Measurements from ENCODE around the gene GPATCH1.

The GPATCH1 gene

DNA sequence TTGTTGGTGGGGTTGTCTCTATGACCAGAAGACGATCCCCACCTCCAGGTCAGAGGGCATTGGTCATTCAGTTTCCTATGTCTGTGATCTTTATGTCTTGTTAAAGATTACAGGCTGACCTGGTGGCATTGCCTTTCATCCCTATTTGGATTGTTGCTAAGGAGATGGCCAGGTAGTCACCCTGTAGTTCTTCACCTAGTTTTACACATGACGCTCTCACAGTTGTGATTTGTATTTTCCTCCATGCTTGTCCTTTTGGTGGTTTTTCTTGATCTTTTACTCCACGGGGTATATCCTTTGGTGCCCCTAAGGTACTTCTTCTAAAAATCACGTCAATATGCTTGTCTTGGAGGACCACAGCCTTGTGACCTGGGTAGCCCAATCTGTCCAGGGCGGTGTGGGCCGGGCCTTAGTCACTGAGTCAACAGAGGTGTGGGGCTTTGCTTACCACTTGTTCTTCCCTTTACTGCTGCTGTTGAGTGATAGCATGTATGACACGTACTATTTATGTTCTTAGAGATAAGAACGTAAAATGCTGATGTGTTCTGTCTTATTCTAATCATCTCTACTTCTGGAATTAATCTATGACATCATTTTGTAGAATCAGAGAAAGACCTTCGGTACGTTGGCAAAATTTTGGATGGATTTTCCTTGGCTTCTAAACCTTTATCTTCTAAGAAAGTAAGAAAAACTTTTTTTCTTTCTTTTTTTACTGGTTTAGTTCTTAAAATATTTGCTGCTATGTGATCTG is 20.1 kb downstream of the GPATCH1 start:
- TF ChIP-seq, protein P1, sequence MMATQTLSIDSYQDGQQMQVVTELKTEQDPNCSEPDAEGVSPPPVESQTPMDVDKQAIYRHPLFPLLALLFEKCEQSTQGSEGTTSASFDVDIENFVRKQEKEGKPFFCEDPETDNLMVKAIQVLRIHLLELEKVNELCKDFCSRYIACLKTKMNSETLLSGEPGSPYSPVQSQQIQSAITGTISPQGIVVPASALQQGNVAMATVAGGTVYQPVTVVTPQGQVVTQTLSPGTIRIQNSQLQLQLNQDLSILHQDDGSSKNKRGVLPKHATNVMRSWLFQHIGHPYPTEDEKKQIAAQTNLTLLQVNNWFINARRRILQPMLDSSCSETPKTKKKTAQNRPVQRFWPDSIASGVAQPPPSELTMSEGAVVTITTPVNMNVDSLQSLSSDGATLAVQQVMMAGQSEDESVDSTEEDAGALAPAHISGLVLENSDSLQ (IDR thresholded peaks at IDR 0.05), result no peak
- TF ChIP-seq FOXK2 (IDR thresholded peaks at IDR 0.05) (no peak), ELF4 (IDR thresholded peaks at IDR 0.05) (no peak), NFRKB (IDR thresholded peaks at IDR 0.05) (no peak), FOXM1 (IDR thresholded peaks at IDR 0.05; ENCODE audit: borderline replicate concordance) (no peak), CTBP1 (IDR thresholded peaks at IDR 0.05; ENCODE audit: borderline replicate concordance) (no peak)
- ChIA-PET CTCF (no interaction called here), POLR2A (no interaction called here)
- DNase-seq (ENCODE audit: extremely low spot score), result no peak

DNA sequence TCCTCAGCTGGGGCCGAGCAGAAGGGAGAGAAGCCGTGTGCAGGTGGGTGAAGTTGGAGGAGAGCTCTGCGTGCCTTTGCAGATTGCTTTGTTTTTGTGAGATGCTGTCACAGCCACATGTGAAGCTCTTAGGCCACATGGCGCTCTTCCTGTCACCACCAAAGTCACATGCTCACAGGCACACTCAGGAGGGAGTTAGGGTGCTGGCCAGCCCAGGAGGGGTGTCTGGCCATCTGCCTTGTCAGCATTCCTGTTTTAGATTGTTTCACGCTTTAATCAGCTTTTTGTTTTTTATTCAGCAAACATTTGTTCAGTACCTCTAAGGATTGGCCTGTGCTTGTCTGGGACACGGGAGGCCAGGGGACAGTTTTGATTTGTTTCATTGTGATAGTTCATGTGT is 21.9 kb downstream of the GPATCH1 start:
- POLR2A ChIA-PET, result interaction anchor here (0.8 kb wide), 1 partner anchor 22 kb away, joined by 3 read pairs; the partner anchor contains the start of gene GPATCH1
- CTCF ChIA-PET, result no interaction called here
- DNase-seq (ENCODE audit: extremely low spot score), result no peak

DNA sequence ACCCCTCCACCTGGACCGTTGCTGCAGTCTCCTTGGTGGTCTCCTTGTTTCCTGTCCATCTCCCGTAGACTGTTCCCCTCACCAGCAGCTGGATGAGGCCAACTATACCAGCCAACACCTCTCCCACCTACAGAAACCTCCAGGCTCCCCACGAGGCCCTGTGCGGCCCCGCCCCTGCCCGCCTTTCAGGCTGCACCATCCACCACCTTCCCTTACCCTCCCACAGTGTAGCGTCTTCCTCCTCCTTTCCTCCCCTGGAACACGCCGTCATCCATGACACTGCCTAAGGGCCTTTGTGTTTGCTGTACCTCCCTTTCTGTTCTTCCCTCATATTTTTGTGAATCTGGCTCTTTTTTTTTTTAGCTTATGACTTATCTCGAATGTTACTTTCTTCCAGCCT is 27.2 kb downstream of the GPATCH1 start:
- ChIA-PET CTCF (interaction anchor here (0.8 kb wide), 1 partner anchor 76 kb away, joined by 3 read pairs; no protein-coding TSS in a partner anchor), POLR2A (no interaction called here)
- no peak for TF ChIP-seq TARDBP (IDR thresholded peaks at IDR 0.05)
- no peak for TF ChIP-seq SP1 (IDR thresholded peaks at IDR 0.05)
- no peak for TF ChIP-seq CTBP1 (IDR thresholded peaks at IDR 0.05; ENCODE audit: borderline replicate concordance)
- no peak for TF ChIP-seq L3MBTL2 (conservative IDR thresholded peaks at IDR 0.05)
- no peak for TF ChIP-seq ARNT (IDR thresholded peaks at IDR 0.05)
- TF ChIP-seq ELF4 (IDR thresholded peaks at IDR 0.05), result no peak
- no peak for TF ChIP-seq LEF1 (IDR thresholded peaks at IDR 0.05; ENCODE audit: borderline replicate concordance)
- DNase-seq (ENCODE audit: extremely low spot score), result no peak

More for the DNA sequence above, 21.9 kb downstream of the GPATCH1 start:
- TF ChIP-seq TARDBP (IDR thresholded peaks at IDR 0.05) (no peak), NFRKB (IDR thresholded peaks at IDR 0.05) (no peak), ZNF384 (IDR thresholded peaks at IDR 0.05) (no peak)

DNA sequence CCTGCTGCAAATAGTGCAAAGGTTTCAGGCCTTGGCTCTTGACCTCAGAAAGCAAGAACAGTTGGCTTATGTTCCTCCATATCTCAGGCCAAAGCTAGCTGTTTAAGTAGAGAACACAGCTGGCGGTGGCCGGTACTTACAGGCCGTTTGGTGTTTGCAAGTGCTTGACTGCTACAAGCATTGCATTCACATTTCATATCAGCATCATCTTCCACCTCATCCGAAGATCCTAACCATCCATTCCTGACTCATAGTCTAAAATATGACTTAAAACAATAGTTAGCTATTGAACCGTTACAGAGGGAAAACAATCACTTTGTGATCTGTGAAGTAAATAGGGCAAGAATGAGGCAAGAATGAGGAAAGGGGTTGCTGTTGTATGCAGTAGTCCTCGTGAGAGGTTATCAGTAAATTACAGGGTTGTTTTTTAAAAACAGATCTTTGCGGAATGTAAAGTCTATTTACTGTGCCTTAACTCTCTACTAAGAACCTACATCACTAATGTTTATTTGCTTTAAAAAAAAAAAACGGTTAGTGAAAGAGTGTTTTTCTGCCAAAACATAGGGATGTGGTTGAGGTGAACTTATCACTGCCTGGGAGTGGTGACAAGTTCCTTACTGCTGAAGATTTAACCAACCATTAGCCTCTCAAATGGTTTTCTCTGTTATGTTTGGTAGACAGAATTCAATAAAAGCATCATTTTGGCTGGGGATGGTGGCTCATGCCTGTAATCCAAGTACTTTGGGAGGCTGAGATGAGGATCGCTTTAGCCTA is 29.3 kb downstream of the GPATCH1 start:
- TF ChIP-seq CTBP1 (IDR thresholded peaks at IDR 0.05; ENCODE audit: borderline replicate concordance) (no peak), SP1 (IDR thresholded peaks at IDR 0.05) (no peak), BHLHE40 (IDR thresholded peaks at IDR 0.05; ENCODE audit: borderline replicate concordance) (no peak), L3MBTL2 (conservative IDR thresholded peaks at IDR 0.05) (no peak), FOXA1 (IDR thresholded peaks at IDR 0.05) (no peak), LEF1 (IDR thresholded peaks at IDR 0.05; ENCODE audit: borderline replicate concordance) (no peak), TARDBP (IDR thresholded peaks at IDR 0.05) (no peak), ELF4 (IDR thresholded peaks at IDR 0.05) (no peak), ZNF384 (IDR thresholded peaks at IDR 0.05) (no peak), HDGF (IDR thresholded peaks at IDR 0.05; ENCODE audit: borderline replicate concordance) (no peak), FOXM1 (IDR thresholded peaks at IDR 0.05; ENCODE audit: borderline replicate concordance) (no peak), FOXK2 (IDR thresholded peaks at IDR 0.05) (no peak), NFRKB (IDR thresholded peaks at IDR 0.05) (no peak), SUZ12 (IDR thresholded peaks at IDR 0.05) (no peak), ARNT (IDR thresholded peaks at IDR 0.05) (no peak)
- TF ChIP-seq, protein P1 (IDR thresholded peaks at IDR 0.05), result no peak
- ChIA-PET POLR2A (no interaction called here), CTCF (no interaction called here)
- DNase-seq (ENCODE audit: extremely low spot score), result no peak

DNA sequence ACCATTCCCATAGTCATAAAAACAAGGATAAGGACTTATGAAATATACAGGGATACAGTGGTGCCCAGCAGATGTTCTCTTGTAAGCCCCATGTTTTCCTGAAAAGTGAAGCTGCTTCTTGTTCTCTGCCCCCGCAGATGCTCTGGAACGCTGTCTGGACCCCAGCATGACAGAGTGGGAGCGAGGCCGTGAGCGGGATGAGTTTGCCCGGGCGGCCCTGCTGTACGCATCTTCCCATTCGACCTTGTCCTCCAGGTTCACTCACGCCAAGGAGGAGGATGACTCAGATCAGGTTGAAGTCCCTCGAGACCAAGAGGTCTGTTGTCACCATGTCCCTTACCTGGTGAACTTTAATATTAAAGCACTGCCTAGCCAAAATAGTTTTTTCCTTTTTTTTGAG is 30.6 kb downstream of the GPATCH1 start:
- ChIA-PET POLR2A (no interaction called here), CTCF (no interaction called here)
- TF ChIP-seq TARDBP (IDR thresholded peaks at IDR 0.05), result no peak
- TF ChIP-seq FOXM1 (IDR thresholded peaks at IDR 0.05; ENCODE audit: borderline replicate concordance), result no peak
- TF ChIP-seq BHLHE40 (IDR thresholded peaks at IDR 0.05; ENCODE audit: borderline replicate concordance), result no peak
- no peak for TF ChIP-seq ELF4 (IDR thresholded peaks at IDR 0.05)
- TF ChIP-seq L3MBTL2 (conservative IDR thresholded peaks at IDR 0.05), result no peak
- TF ChIP-seq ZNF384 (IDR thresholded peaks at IDR 0.05), result no peak
- TF ChIP-seq FOXK2 (IDR thresholded peaks at IDR 0.05), result no peak
- no peak for DNase-seq (ENCODE audit: extremely low spot score)

DNA sequence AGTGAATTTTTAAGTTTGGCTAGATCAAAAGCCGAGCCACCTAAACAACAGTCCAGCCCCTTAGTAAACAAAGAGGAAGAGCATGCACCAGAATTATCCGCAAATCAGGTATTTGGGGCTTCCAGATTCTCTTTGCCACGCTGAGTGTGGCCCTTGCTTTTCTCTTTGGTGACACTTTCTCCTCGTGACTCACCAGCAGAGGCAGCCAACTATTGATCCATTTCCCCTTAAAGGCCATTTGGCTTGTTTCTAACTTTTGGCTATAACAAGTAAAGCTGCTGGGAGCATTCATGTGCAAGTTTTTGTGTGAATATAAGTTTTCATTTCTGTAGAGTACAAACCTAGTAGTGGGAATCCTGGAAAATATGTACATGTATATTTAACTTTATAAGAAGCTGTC is 33.3 kb downstream of the GPATCH1 start:
- CTCF ChIA-PET, result no interaction called here
- TF ChIP-seq ZNF384 (IDR thresholded peaks at IDR 0.05) (no peak), NFRKB (IDR thresholded peaks at IDR 0.05) (no peak), ARNT (IDR thresholded peaks at IDR 0.05) (no peak), HDGF (IDR thresholded peaks at IDR 0.05; ENCODE audit: borderline replicate concordance) (no peak), FOXM1 (IDR thresholded peaks at IDR 0.05; ENCODE audit: borderline replicate concordance) (no peak), BHLHE40 (IDR thresholded peaks at IDR 0.05; ENCODE audit: borderline replicate concordance) (no peak), CTBP1 (IDR thresholded peaks at IDR 0.05; ENCODE audit: borderline replicate concordance) (no peak), LEF1 (IDR thresholded peaks at IDR 0.05; ENCODE audit: borderline replicate concordance) (no peak), TARDBP (IDR thresholded peaks at IDR 0.05) (no peak), L3MBTL2 (conservative IDR thresholded peaks at IDR 0.05) (no peak), SUZ12 (IDR thresholded peaks at IDR 0.05) (no peak), FOXA1 (IDR thresholded peaks at IDR 0.05) (no peak), FOXK2 (IDR thresholded peaks at IDR 0.05) (no peak), SP1 (IDR thresholded peaks at IDR 0.05) (no peak), ELF4 (IDR thresholded peaks at IDR 0.05) (no peak)
- TF ChIP-seq, protein P1 (IDR thresholded peaks at IDR 0.05), result no peak
- POLR2A ChIA-PET, result no interaction called here
- no peak for DNase-seq (ENCODE audit: extremely low spot score)
